ENCODE data around the gene KRT80.

KRT80 gene

GRCh38 chr12:52156757-52157565 is 34.9 kb downstream of the KRT80 start:
- TF ChIP-seq CTCF (conservative IDR thresholded peaks at IDR 0.05; ENCODE audit: control insufficient read depth, insufficient read depth, low read depth, low read length), result peak; percentile 94
- peak; percentile 48 for DNase-seq (ENCODE audit: low read depth)
- H3K4me3 ChIP-seq (ENCODE audit: control insufficient read depth, low read depth, low read length), result no peak overlapping the region

- no peak for TF ChIP-seq CTCF (conservative IDR thresholded peaks at IDR 0.05; ENCODE audit: control insufficient read depth, insufficient read depth, low read depth, low read length)
- DNase-seq (ENCODE audit: low read depth), result peak; percentile 18
- H3K4me3 ChIP-seq (ENCODE audit: control insufficient read depth, low read depth, low read length), result no peak overlapping the region
Measured at GRCh38 chr12:52156311-52156710, 35.5 kb downstream of the KRT80 start.

GRCh38 chr12:52155048-52155868 is 36.6 kb downstream of the KRT80 start:
- no peak overlapping the region for H3K4me3 ChIP-seq (ENCODE audit: control insufficient read depth, low read depth, low read length)
- peak; percentile 22 for DNase-seq (ENCODE audit: low read depth)
- no peak for TF ChIP-seq CTCF (conservative IDR thresholded peaks at IDR 0.05; ENCODE audit: control insufficient read depth, insufficient read depth, low read depth, low read length)

GRCh38 chr12:52152905-52153317 is 38.9 kb downstream of the KRT80 start:
- no peak overlapping the region for H3K4me3 ChIP-seq (ENCODE audit: control insufficient read depth, low read depth, low read length)
- DNase-seq (ENCODE audit: low read depth), result no peak
- no peak for TF ChIP-seq CTCF (conservative IDR thresholded peaks at IDR 0.05; ENCODE audit: control insufficient read depth, insufficient read depth, low read depth, low read length)

- H3K4me3 ChIP-seq (ENCODE audit: control insufficient read depth, low read depth, low read length), result peak overlapping the region; percentile 16
- DNase-seq (ENCODE audit: low read depth), result peak; percentile 54
- TF ChIP-seq CTCF (conservative IDR thresholded peaks at IDR 0.05; ENCODE audit: control insufficient read depth, insufficient read depth, low read depth, low read length), result peak; percentile 54
Measured at GRCh38 chr12:52151837-52152783, 39.7 kb downstream of the KRT80 start.
